ENCODE results near the gene DLK1.

- TF ChIP-seq POLR2AphosphoS5 (IDR thresholded peaks at IDR 0.05) (no peak), POLR2A (IDR thresholded peaks at IDR 0.05) (no peak)
Measured at GRCh38 chr14:100770605-100771120, 44.0 kb downstream of the DLK1 start.
